Panc1 (cell line): ENCODE results near the gene CSHL1. TPM values are rescaled to one million over a fixed set of nuclear protein-coding genes. Genes with fewer than 3 reads are reported as not detected.
"Not testable (repeated sequence)": the region's sequence is repeated elsewhere in the genome, so short reads cannot be mapped to it uniquely, and the experiment has no call there.

Experiments used
- ATAC-seq: fragments of 200-7000 bp; cut with Tn5 transposase; 2 replicates; pipeline ENCODE4 v1.9.1; 2020; ENCODE audit warnings: mild to moderate bottlenecking, moderate library complexity
- BruUV-seq: library from RNA; stranded (reverse); fragments of 400-500 nt; replicated peaks from 2 replicates; lab custom pipeline; 2021; lab: Mats Ljungman, UMichigan
- CTCF ChIA-PET: fragments of 300-600 bp; sonication (Branson Sonifier 250); formaldehyde crosslinking; loops from one replicate; lab custom pipeline; 2022; ENCODE audit warnings: antibody characterized with exemption; lab: Charles Lee
- POLR2A ChIA-PET: fragments of 300-600 bp; sonication (Branson Sonifier 250); formaldehyde crosslinking; loops from one replicate; lab custom pipeline; 2022; ENCODE audit warnings: antibody characterized with exemption; lab: Charles Lee
- DNase-seq: peaks from one replicate; pipeline ENCODE4 v3.0.0-alpha.2; 2010; ENCODE audit warnings: low read depth, low spot score
- H3K27ac ChIP-seq: 2 replicates; pipeline ENCODE4 v1.5.1; 2011; ENCODE audit warnings: mild to moderate bottlenecking, low read length, inconsistent platforms
- H3K27me3 ChIP-seq: fragments of 200-500 bp; sonication (Bioruptor generic); 2 replicates; pipeline ENCODE4 v1.6.0; 2014; ENCODE audit warnings: low read length, inconsistent platforms; ENCODE audit not compliant: control insufficient read depth, insufficient read depth
- H3K36me3 ChIP-seq: fragments of 200-500 bp; sonication (Bioruptor generic); 2 replicates; pipeline ENCODE4 v1.5.1; 2014; ENCODE audit warnings: inconsistent platforms, mild to moderate bottlenecking, low read length, moderate library complexity; ENCODE audit not compliant: control insufficient read depth, insufficient read depth
- H3K4me1 ChIP-seq: 2 replicates; pipeline ENCODE4 v1.5.1; 2011; ENCODE audit warnings: inconsistent platforms, mild to moderate bottlenecking, low read length, moderate library complexity; ENCODE audit not compliant: control insufficient read depth, insufficient read depth
- H3K4me3 ChIP-seq, 2 experiments: 2 replicates each; pipeline ENCODE4 v1.5.1; 2011 to 2012; ENCODE audit warnings: low read depth in 2 of 2, low read length in 2 of 2, mild to moderate bottlenecking in 2 of 2, inconsistent platforms in 1 of 2, moderate library complexity in 1 of 2
- H3K9me3 ChIP-seq: fragments of 200-500 bp; sonication (Bioruptor generic); 2 replicates; pipeline ENCODE4 v1.5.1; 2014; ENCODE audit warnings: low read depth, mild to moderate bottlenecking, inconsistent platforms, low read length, moderate library complexity; ENCODE audit not compliant: control insufficient read depth, insufficient read depth
- CTCF ChIP-seq: fragments of 450-650 bp; IDR thresholded peaks from 2 replicates; pipeline ENCODE4 v1.5.1; 2017; ENCODE audit warnings: mild to moderate bottlenecking
- in situ Hi-C: cut with HindIII; loops from 2 replicates; pipeline ENCODE4 v1.10.0; 2016; ENCODE audit warnings: low sequenced_read_pairs, low pct_unique_long_range_greater_than_20kb
- intact Hi-C: fragments of 100-400 bp; cut with micrococcal nuclease; formaldehyde crosslinking; loops from one replicate; pipeline ENCODE4 v1.10.0; 2022; ENCODE audit not compliant: unreplicated experiment
- total RNA-seq: library from RNA; stranded (reverse); gene quantifications from one replicate; pipeline ENCODE4 v1.2.1, GENCODE V29; 2021; ENCODE audit not compliant: unreplicated experiment

The CSHL1 gene
- total RNA-seq, 1 experiment from 2014 or later: not detected

- POLR2A ChIA-PET, ATAC-seq, in situ Hi-C loops: not testable (repeated sequence)
Measured at GRCh38 chr17:63874061-63874626, 36.9 kb downstream of the CSHL1 start.

GRCh38 chr17:63873577-63873976 lies 37.5 kb downstream of the CSHL1 start, which contains the start of gene CSH2:
Gene CSH2 (minus strand): TSS chr17:63873677. CDS start chr17:63873614, 63 bp downstream.
- DNase-seq: not testable (repeated sequence)

More at GRCh38 chr17:63874061-63874626, 36.9 kb downstream of the CSHL1 start:
- CTCF ChIA-PET: interaction anchor here (0.7 kb wide), 1 partner anchor 13 kb away, joined by 3 read pairs; no protein-coding TSS in a partner anchor
- BruUV-seq, H3K9me3 ChIP-seq, H3K27me3 ChIP-seq, H3K36me3 ChIP-seq, H3K27ac ChIP-seq, H3K4me1 ChIP-seq, H3K4me3 ChIP-seq, DNase-seq, intact Hi-C loops: not testable (repeated sequence)
- peak; percentile 10; the same call in 1 of the 2 replicates for TF ChIP-seq CTCF

GRCh38 chr17:63871646-63872365 lies 39.3 kb downstream of the CSHL1 start:
- H3K4me1 ChIP-seq, POLR2A ChIA-PET, H3K4me3 ChIP-seq, H3K27ac ChIP-seq, intact Hi-C loops, ATAC-seq, CTCF ChIA-PET, DNase-seq, H3K9me3 ChIP-seq, H3K36me3 ChIP-seq, BruUV-seq, in situ Hi-C loops, H3K27me3 ChIP-seq: not testable (repeated sequence)

More at GRCh38 chr17:63873577-63873976, 37.5 kb downstream of the CSHL1 start, which contains the start of gene CSH2:
- H3K4me3 ChIP-seq, H3K27me3 ChIP-seq, H3K36me3 ChIP-seq, H3K27ac ChIP-seq, BruUV-seq, intact Hi-C loops, H3K4me1 ChIP-seq, H3K9me3 ChIP-seq, ATAC-seq, POLR2A ChIA-PET, CTCF ChIA-PET, in situ Hi-C loops: not testable (repeated sequence)

- ATAC-seq, H3K9me3 ChIP-seq, H3K4me3 ChIP-seq, intact Hi-C loops, BruUV-seq, in situ Hi-C loops, H3K27ac ChIP-seq, H3K27me3 ChIP-seq, POLR2A ChIA-PET, DNase-seq, H3K4me1 ChIP-seq, H3K36me3 ChIP-seq: not testable (repeated sequence)
- CTCF ChIA-PET: interaction anchor here (0.5 to 0.9 kb wide), 2 partner anchors 104 to 251 kb away, joined by 3 read pairs; no protein-coding TSS in a partner anchor
Measured at GRCh38 chr17:63870292-63870665, 40.8 kb downstream of the CSHL1 start.
